Measurements from ENCODE around the gene IRF4. TPM values are rescaled to one million over a fixed set of nuclear protein-coding genes. Genes with fewer than 3 reads are reported as not detected.
A peak's percentile ranks its signal among the peaks of the same experiment; 100 is the strongest.

The IRF4 gene
- total RNA-seq, 4 donors from 2014 or later = 0.54 to 2.3 (median 1.3) TPM

- peaks cover 12% of the 10 kb centered on the region for H3K27me3 ChIP-seq
- peaks cover 13 to 35% of the 10 kb centered on the region in 2 donors for H3K4me1 ChIP-seq
- no peaks in the 10 kb centered on the region for H3K9me3 ChIP-seq
- H3K36me3 ChIP-seq = no peaks in the 10 kb centered on the region
- no peak overlapping the region for H3K4me3 ChIP-seq (replicated peaks in 1 of 3)
- 83 to 89% methylated on average over 10 of the region's 10 CpGs for WGBS, 2 donors
- DNase-seq = no peak
- no peak overlapping the region for H3K27ac ChIP-seq
- TF ChIP-seq CTCF (IDR thresholded peaks at IDR 0.05) (no peak), POLR2A (IDR thresholded peaks at IDR 0.05) (no peak)
- intact Hi-C loops (cut with DNase I) = loop anchor here (10.0 kb wide), 1 partner anchor 174 kb away; no protein-coding TSS in a partner anchor
Measured at GRCh38 chr6:388202-388903, 3.2 kb upstream of the IRF4 start.

DNA sequence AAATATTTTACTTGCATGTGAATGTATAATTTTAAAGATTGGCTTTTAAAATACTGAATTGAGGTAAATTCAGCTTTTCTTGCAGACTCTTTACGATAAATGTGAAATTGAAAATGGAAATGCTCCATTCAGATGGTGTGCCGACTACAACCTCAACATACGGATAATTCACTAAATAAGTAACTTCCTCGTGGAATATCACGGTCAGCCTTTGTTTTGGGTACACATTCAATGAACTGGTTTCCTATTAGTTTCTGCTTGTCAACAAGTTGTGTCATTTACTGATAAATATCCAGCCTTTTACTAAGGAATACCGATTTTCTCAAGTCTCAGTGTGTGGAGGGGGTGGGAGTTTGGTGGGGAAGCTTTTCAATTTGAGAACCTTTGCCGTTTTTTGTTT, 2.4 kb upstream of the IRF4 start:
- 89 to 92% methylated on average over 7 of the region's 7 CpGs for WGBS, 2 donors

GRCh38 chr6:389622-390021, 1.9 kb upstream of the IRF4 start:
- DNase-seq = no peak
- peaks cover 18% of the 10 kb centered on the region for H3K27me3 ChIP-seq
- intact Hi-C loops (cut with DNase I) = loop anchor here (10.0 kb wide), 1 partner anchor 175 kb away; no protein-coding TSS in a partner anchor
- H3K36me3 ChIP-seq = no peaks in the 10 kb centered on the region
- 67 to 70% methylated on average over 8 of the region's 8 CpGs for WGBS, 2 donors
- no peaks in the 10 kb centered on the region for H3K9me3 ChIP-seq
- H3K4me1 ChIP-seq = peaks cover 13 to 38% of the 10 kb centered on the region in 2 donors
- no peak overlapping the region for H3K4me3 ChIP-seq (replicated peaks in 1 of 3)
- no peak overlapping the region for H3K27ac ChIP-seq
- TF ChIP-seq POLR2A (IDR thresholded peaks at IDR 0.05) = no peak

More for the DNA sequence above, 2.4 kb upstream of the IRF4 start:
- TF ChIP-seq CTCF (IDR thresholded peaks at IDR 0.05) (no peak), POLR2A (IDR thresholded peaks at IDR 0.05) (no peak)
- H3K27me3 ChIP-seq = peaks cover 18% of the 10 kb centered on the region
- no peak for DNase-seq
- H3K4me1 ChIP-seq = peaks cover 13 to 38% of the 10 kb centered on the region in 2 donors
- no peak overlapping the region for H3K4me3 ChIP-seq (replicated peaks in 1 of 3)
- no peaks in the 10 kb centered on the region for H3K9me3 ChIP-seq
- intact Hi-C loops (cut with DNase I) = loop anchor here (10.0 kb wide), 1 partner anchor 174 kb away; no protein-coding TSS in a partner anchor
- no peak overlapping the region for H3K27ac ChIP-seq
- H3K36me3 ChIP-seq = no peaks in the 10 kb centered on the region

- Histone ChIP-seq H3K27ac (no peak overlapping the region), H3K4me3 (replicated peaks in 1 of 3) (peak overlapping the region in 1 of 3 donors; percentile 27), H3K9me3 (no peaks in the 10 kb centered on the region), H3K4me1 (peaks cover 13 to 38% of the 10 kb centered on the region in 2 donors), H3K36me3 (no peaks in the 10 kb centered on the region), H3K27me3 (peaks cover 18% of the 10 kb centered on the region)
- DNase-seq = no peak
- intact Hi-C loops (cut with DNase I) = no loop called here
- TF ChIP-seq POLR2A (IDR thresholded peaks at IDR 0.05) (no peak), CTCF (IDR thresholded peaks at IDR 0.05) (no peak)
- 2 to 4% methylated on average over 22 to 36 of the region's 44 CpGs for WGBS, 2 donors
Measured at GRCh38 chr6:390914-391558, 516 bp upstream of the IRF4 start.

DNA sequence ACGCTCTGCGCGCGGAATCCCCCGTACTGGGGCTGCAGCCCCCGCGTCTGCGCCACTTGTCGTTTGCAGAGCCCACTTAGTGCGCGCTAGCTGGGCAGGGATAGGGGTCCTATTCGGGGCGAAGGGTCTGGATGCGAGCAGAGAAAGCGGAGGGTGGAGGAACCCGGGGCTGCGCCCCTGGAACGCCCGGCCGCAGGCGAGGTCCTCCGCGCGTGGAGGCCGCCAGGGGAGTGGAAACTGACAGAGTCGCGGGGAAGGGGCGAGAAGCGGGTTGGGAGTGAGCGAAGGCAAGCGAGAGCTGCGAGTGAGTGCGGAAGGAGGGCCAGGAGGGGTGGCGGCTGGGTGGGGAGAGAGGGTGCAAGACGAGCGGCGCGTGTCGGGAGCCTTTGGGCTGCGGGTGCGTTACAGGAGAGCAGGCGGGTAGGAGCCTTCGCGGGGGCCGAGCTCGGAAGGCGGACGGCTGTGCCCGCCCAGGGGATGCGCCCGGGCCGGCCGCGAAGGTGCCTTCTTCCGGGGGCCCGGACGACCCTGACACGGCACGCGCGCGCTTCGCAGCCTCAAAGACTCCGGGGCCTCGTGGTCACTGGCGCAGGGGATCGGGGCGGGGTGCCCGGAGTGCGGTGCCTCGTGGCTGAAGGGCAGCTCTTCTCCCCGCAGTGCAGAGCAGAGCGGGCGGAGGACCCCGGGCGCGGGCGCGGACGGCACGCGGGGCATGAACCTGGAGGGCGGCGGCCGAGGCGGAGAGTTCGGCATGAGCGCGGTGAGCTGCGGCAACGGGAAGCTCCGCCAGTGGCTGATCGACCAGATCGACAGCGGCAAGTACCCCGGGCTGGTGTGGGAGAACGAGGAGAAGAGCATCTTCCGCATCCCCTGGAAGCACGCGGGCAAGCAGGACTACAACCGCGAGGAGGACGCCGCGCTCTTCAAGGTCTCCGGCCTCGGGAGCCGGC, 1.2 kb downstream of the IRF4 start:
- H3K4me3 ChIP-seq (replicated peaks in 1 of 3) = peak overlapping the region in 1 of 3 donors; percentile 27
- no peak overlapping the region for H3K27ac ChIP-seq
- TF ChIP-seq CTCF (IDR thresholded peaks at IDR 0.05) (no peak), POLR2A (IDR thresholded peaks at IDR 0.05) (no peak)
- no peak for DNase-seq
- intact Hi-C loops (cut with DNase I) = no loop called here
- H3K27me3 ChIP-seq = peaks cover 18% of the 10 kb centered on the region
- no peaks in the 10 kb centered on the region for H3K9me3 ChIP-seq
- no peaks in the 10 kb centered on the region for H3K36me3 ChIP-seq
- 2 to 3% methylated on average over 32 to 58 of the region's 108 CpGs for WGBS, 2 donors
- peaks cover 13 to 31% of the 10 kb centered on the region in 2 donors for H3K4me1 ChIP-seq
